ENCODE data around the gene OR5K3.

The OR5K3 gene

DNA sequence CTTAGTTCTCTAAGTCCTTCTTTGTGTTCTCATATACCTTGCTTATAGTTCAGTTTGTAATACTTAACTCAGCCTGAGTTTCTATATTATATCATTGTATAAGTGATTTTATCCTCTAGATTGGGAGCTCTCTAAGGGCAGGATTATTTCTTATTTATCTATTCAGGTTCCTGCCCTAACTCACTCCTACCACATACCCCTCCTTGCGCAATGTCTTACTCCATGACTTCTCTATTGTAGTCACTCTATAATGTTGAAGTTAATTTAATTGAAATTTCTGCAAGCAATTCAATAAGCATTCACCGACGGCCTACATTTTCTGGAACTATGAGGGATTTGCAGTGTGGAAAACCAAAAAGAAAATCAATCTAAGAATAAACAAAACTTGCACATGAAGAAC is 40.4 kb upstream of the OR5K3 start:
- Histone ChIP-seq H4K20me1 (ENCODE audit: insufficient read depth, low read length) (no peaks in the 10 kb centered on the region), H3F3A (ENCODE audit: insufficient read depth, low read length) (no peaks in the 10 kb centered on the region), H2AFZ (ENCODE audit: low read length) (no peak overlapping the region), H3K4me2 (ENCODE audit: low read depth, low read length) (no peak overlapping the region), H3K9ac (ENCODE audit: low read length) (no peak overlapping the region), H3K4me3 (ENCODE audit: low read length) (no peak overlapping the region), H3K9me2 (replicated peaks; ENCODE audit: insufficient read depth, low read length) (no peaks in the 10 kb centered on the region), H3K27me3 (replicated peaks; ENCODE audit: insufficient read depth, low read length) (no peaks in the 10 kb centered on the region), H3K36me3 (replicated peaks; ENCODE audit: insufficient read depth, low read length) (no peaks in the 10 kb centered on the region), H3K4me1 (ENCODE audit: low read length) (no peaks in the 10 kb centered on the region), H3K79me2 (ENCODE audit: low read length) (no peaks in the 10 kb centered on the region), H3K27ac (ENCODE audit: low read length) (no peak overlapping the region), H3K9me3 (replicated peaks; ENCODE audit: insufficient read depth, low read length) (no peaks in the 10 kb centered on the region)
- TF ChIP-seq EZH2phosphoT487 (IDR thresholded peaks at IDR 0.05; ENCODE audit: low read length) = no peak
- TF ChIP-seq EZH2 (optimal IDR thresholded peaks at IDR 0.05; ENCODE audit: low read depth, low read length) = no peak
- TF ChIP-seq, protein P1, sequence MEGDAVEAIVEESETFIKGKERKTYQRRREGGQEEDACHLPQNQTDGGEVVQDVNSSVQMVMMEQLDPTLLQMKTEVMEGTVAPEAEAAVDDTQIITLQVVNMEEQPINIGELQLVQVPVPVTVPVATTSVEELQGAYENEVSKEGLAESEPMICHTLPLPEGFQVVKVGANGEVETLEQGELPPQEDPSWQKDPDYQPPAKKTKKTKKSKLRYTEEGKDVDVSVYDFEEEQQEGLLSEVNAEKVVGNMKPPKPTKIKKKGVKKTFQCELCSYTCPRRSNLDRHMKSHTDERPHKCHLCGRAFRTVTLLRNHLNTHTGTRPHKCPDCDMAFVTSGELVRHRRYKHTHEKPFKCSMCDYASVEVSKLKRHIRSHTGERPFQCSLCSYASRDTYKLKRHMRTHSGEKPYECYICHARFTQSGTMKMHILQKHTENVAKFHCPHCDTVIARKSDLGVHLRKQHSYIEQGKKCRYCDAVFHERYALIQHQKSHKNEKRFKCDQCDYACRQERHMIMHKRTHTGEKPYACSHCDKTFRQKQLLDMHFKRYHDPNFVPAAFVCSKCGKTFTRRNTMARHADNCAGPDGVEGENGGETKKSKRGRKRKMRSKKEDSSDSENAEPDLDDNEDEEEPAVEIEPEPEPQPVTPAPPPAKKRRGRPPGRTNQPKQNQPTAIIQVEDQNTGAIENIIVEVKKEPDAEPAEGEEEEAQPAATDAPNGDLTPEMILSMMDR (IDR thresholded peaks at IDR 0.05; ENCODE audit: low read length) = no peak
- no peak for DNase-seq

DNA sequence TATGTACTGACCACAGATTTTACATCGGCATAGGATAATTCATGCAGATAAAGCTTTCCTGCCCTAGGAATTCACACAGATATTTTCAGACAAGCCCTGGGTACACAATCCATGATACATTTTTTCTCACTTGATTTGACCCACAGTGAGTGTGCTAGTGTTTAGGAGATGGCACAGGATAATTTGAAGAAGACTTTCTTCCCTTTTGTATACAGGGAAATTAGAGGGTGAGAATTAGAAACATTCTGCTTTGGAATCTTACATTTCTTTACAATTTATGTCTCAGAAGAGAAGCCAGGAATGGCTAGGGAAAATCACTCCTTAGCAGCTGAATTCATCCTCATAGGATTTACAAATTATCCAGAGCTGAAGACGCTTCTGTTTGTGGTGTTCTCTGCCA is 36.9 kb upstream of the OR5K3 start, which contains the start of gene OR5K4:
Gene OR5K4, plus strand, starts transcription at position 301 of the 400 bp plus-strand sequence. Its CDS starts 0 bp downstream, at position 301.
- no peaks in the 10 kb centered on the region for H4K20me1 ChIP-seq (ENCODE audit: insufficient read depth, low read length)
- no peaks in the 10 kb centered on the region for H3K4me1 ChIP-seq (ENCODE audit: low read length)
- no peaks in the 10 kb centered on the region for H3K9me3 ChIP-seq (replicated peaks; ENCODE audit: insufficient read depth, low read length)
- H3F3A ChIP-seq (ENCODE audit: insufficient read depth, low read length) = no peaks in the 10 kb centered on the region
- H3K36me3 ChIP-seq (replicated peaks; ENCODE audit: insufficient read depth, low read length) = no peaks in the 10 kb centered on the region
- no peak within 1 kb of the TSS for H2AFZ ChIP-seq (ENCODE audit: low read length)
- H3K9me2 ChIP-seq (replicated peaks; ENCODE audit: insufficient read depth, low read length) = no peaks in the 10 kb centered on the region
- DNase-seq = no peak
- H3K79me2 ChIP-seq (ENCODE audit: low read length) = no peaks in the 10 kb centered on the region
- no peak within 1 kb of the TSS for H3K4me3 ChIP-seq (ENCODE audit: low read length)
- no peak within 1 kb of the TSS for H3K4me2 ChIP-seq (ENCODE audit: low read depth, low read length)
- H3K27me3 ChIP-seq (replicated peaks; ENCODE audit: insufficient read depth, low read length) = no peaks in the 10 kb centered on the region
- H3K9ac ChIP-seq (ENCODE audit: low read length) = no peak within 1 kb of the TSS
- no peak for TF ChIP-seq EZH2phosphoT487 (IDR thresholded peaks at IDR 0.05; ENCODE audit: low read length)
- TF ChIP-seq, protein P1 (IDR thresholded peaks at IDR 0.05; ENCODE audit: low read length) = no peak
- no peak within 1 kb of the TSS for H3K27ac ChIP-seq (ENCODE audit: low read length)

DNA sequence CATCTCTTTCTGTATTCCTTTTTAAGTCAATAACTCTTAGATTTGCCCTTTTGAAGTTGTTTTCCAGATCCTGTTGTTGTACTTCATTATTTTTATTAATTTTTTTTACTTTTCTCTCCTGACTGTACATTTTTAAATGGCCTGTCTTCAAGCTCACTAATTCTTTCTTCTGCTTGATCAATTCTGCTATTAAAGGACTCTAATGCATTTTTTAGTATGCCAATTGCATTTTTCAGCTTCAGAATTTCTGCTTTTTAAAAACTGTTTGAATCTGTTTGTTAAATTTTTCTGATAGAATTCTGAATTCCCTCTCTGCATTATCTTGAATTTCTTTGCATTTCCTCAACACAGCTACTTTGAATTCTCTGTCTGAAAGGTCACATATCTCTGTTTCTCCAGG is 31.2 kb upstream of the OR5K3 start:
- Histone ChIP-seq H3K9ac (ENCODE audit: low read length) (no peak overlapping the region), H3K27me3 (replicated peaks; ENCODE audit: insufficient read depth, low read length) (no peaks in the 10 kb centered on the region), H3K9me3 (replicated peaks; ENCODE audit: insufficient read depth, low read length) (no peaks in the 10 kb centered on the region), H4K20me1 (ENCODE audit: insufficient read depth, low read length) (no peaks in the 10 kb centered on the region), H3F3A (ENCODE audit: insufficient read depth, low read length) (no peaks in the 10 kb centered on the region), H3K27ac (ENCODE audit: low read length) (no peak overlapping the region), H3K36me3 (replicated peaks; ENCODE audit: insufficient read depth, low read length) (no peaks in the 10 kb centered on the region), H2AFZ (ENCODE audit: low read length) (no peak overlapping the region), H3K4me3 (ENCODE audit: low read length) (no peak overlapping the region), H3K4me1 (ENCODE audit: low read length) (peaks cover 9% of the 10 kb centered on the region), H3K9me2 (replicated peaks; ENCODE audit: insufficient read depth, low read length) (no peaks in the 10 kb centered on the region), H3K79me2 (ENCODE audit: low read length) (no peaks in the 10 kb centered on the region), H3K4me2 (ENCODE audit: low read depth, low read length) (no peak overlapping the region)
- TF ChIP-seq, protein P1 (IDR thresholded peaks at IDR 0.05; ENCODE audit: low read length) = no peak
- TF ChIP-seq EZH2phosphoT487 (IDR thresholded peaks at IDR 0.05; ENCODE audit: low read length) (no peak), EZH2 (optimal IDR thresholded peaks at IDR 0.05; ENCODE audit: low read depth, low read length) (no peak)
- no peak for DNase-seq
